Measurements from ENCODE around the gene PSMC2. TPM values are rescaled to one million over a fixed set of nuclear protein-coding genes. Genes with fewer than 3 reads are reported as not detected.

PSMC2 gene
- total and polyA plus RNA-seq, 2 of the 4 experiments (the other 2 are of a cell fraction), result 184 to 311 TPM

- Histone ChIP-seq H4K91ac (ENCODE audit: insufficient read depth, low read depth, low read length) (no peak overlapping the region), H2AK5ac (ENCODE audit: low read depth, low read length) (no peak overlapping the region), H4K20me1 (ENCODE audit: insufficient read depth, low read length) (no peaks in the 10 kb centered on the region), H3K18ac (ENCODE audit: low read depth, low read length) (no peak overlapping the region), H3K27ac (ENCODE audit: insufficient read depth, low read length) (no peak overlapping the region), H2BK5ac (ENCODE audit: low read depth, low read length, poor library complexity, severe bottlenecking) (no peak overlapping the region), H2BK20ac (ENCODE audit: low read depth, low read length) (no peak overlapping the region), H2AFZ (replicated peaks; ENCODE audit: low read length, poor library complexity) (no peak overlapping the region), H3K4ac (ENCODE audit: low read depth, low read length) (no peak overlapping the region), H3K27me3 (ENCODE audit: control insufficient read depth, insufficient read depth, low read length) (peaks cover 6% of the 10 kb centered on the region), H3K4me2 (ENCODE audit: low read depth, low read length) (no peak overlapping the region), H3K36me3 (ENCODE audit: control insufficient read depth, insufficient read depth, low read length) (no peaks in the 10 kb centered on the region), H4K5ac (ENCODE audit: low read depth, low read length) (no peak overlapping the region), H3K56ac (ENCODE audit: extremely low read depth, insufficient read depth, low read length) (no peak overlapping the region), H3K9me1 (ENCODE audit: insufficient read depth, low read length) (no peaks in the 10 kb centered on the region), H3K9ac (ENCODE audit: low read depth, low read length) (no peak overlapping the region), H2BK15ac (ENCODE audit: low read depth, low read length) (no peak overlapping the region), H3K23ac (ENCODE audit: low read depth, low read length) (no peak overlapping the region), H2BK120ac (ENCODE audit: low read depth, low read length) (no peak overlapping the region), H3K4me3 (ENCODE audit: insufficient read depth, low read depth, low read length) (no peak overlapping the region), H2AK9ac (replicated peaks; ENCODE audit: low read depth, low read length, poor library complexity) (no peak overlapping the region), H4K8ac (ENCODE audit: low read depth in 2 of 2, low read length in 2 of 2) (no peak overlapping the region), H3K14ac (replicated peaks; ENCODE audit: low read depth, low read length) (no peak overlapping the region), H3K4me1 (ENCODE audit: control insufficient read depth, insufficient read depth, low read length) (no peaks in the 10 kb centered on the region), H3K9me3 (ENCODE audit: control insufficient read depth, insufficient read depth, low read length) (no peaks in the 10 kb centered on the region), H3K79me1 (ENCODE audit: low read depth in 1 of 2, low read length in 2 of 2) (no peaks in the 10 kb centered on the region)
- in situ Hi-C loops (cut with MboI; ENCODE audit: low sequenced_read_pairs) (no loop called here), dilution Hi-C loops (cut with HindIII; ENCODE audit: low sequenced_read_pairs, unreplicated experiment) (no loop called here), intact Hi-C loops (cut with micrococcal nuclease) (no loop called here)
- no TSS peak for BruUV-seq (replicated peaks)
- no peak for DNase-seq
- no peak for ATAC-seq (ENCODE audit: low read depth)
- TF ChIP-seq NFE2L2 (IDR thresholded peaks at IDR 0.05; ENCODE audit: low read depth, low read length), result no peak
- WGBS, 2 experiments (ENCODE audit: extremely low coverage in 2 of 2, insufficient read length in 1 of 2), result no CpG with 5 or more reads among the region's 6 CpGs
- POLR2A ChIA-PET (ENCODE audit: unreplicated experiment), result no interaction called here
- CTCF ChIA-PET, result interaction anchor here (1.0 kb wide), 1 partner anchor 12 kb away, joined by 3 read pairs; no protein-coding TSS in a partner anchor
These were observed 26.6 kb downstream of the PSMC2 start for GRCh38 chr7:103373866-103374643.

Data from IMR-90 (cell line).